Measurements from ENCODE around the gene BRIP1. TPM values are rescaled to one million over a fixed set of nuclear protein-coding genes. Genes with fewer than 3 reads are reported as not detected.
"Not testable (repeated sequence)": the region's sequence is repeated elsewhere in the genome, so short reads cannot be mapped to it uniquely, and the experiment has no call there.

BRIP1 gene
- total and polyA plus RNA-seq, 9 of the 15 experiments (the other 6 are each of a cell fraction or from before 2014, with no cell fraction given): 2.4 to 17.5 (median 11.2) TPM

DNA sequence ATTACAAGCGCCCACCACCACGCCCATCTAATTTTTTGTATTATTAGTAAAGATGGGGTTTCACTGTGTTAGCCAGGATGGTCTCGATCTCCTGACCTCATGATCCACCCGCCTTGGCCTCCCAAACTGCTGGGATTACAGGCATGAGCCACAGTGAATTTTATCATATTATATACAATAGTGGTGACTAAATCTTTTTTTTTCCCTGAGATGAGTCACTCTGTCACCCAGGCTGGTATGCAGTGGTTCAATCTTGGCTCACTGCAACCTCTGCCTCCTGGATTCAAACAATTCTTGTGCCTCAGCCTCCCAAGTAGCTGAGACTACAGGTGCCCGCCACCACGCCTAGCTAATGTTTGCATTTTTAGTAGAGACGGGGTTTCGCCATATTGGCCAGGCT, 22.5 kb upstream of the BRIP1 start:
- H3K9me1 ChIP-seq (ENCODE audit: control insufficient read depth, insufficient read depth, low read length); FAIRE-seq; H3K4me3 ChIP-seq; POLR2A ChIA-PET; intact Hi-C loops (cut with micrococcal nuclease); in situ Hi-C loops (cut with MboI); H3K79me2 ChIP-seq (ENCODE audit: control insufficient read depth, insufficient read depth, low read length); H3K4me2 ChIP-seq (ENCODE audit: insufficient read depth, low read length); H3K4me1 ChIP-seq (replicated peaks in 1 of 2; ENCODE audit: control insufficient read depth in 2 of 2, insufficient read depth in 2 of 2, low read length in 2 of 2); H3K27ac ChIP-seq (ENCODE audit: extremely low read depth, low read depth, low read length); H3K9me3 ChIP-seq (replicated peaks; ENCODE audit: control insufficient read depth, insufficient read depth, low read depth, low read length); H3K9ac ChIP-seq (ENCODE audit: insufficient read depth in 1 of 2, low read depth in 2 of 2, low read length in 2 of 2); H2AFZ ChIP-seq (ENCODE audit: low read depth, low read length); DNase-seq (ENCODE audit: extremely low read depth in 1 of 4, low spot score in 3 of 4); CTCF ChIA-PET (ENCODE audit: low intra/inter-chr PET ratio); ATAC-seq; H3K27me3 ChIP-seq (ENCODE audit: control insufficient read depth in 2 of 2, insufficient read depth in 2 of 2, low read length in 2 of 2); BruUV-seq (replicated peaks); H4K20me1 ChIP-seq (replicated peaks; ENCODE audit: control insufficient read depth, insufficient read depth, low read length): not testable (repeated sequence)
- H3K36me3 ChIP-seq (ENCODE audit: control insufficient read depth, insufficient read depth, low read length): peaks cover 64% of the 10 kb centered on the region; the same call in 1 of the 3 replicates
- WGBS (ENCODE audit: insufficient coverage, low coverage, missing lambda C conversion rate): 95% methylated on average over 8 of the region's 8 CpGs
- TF ChIP-seq, protein P1, sequence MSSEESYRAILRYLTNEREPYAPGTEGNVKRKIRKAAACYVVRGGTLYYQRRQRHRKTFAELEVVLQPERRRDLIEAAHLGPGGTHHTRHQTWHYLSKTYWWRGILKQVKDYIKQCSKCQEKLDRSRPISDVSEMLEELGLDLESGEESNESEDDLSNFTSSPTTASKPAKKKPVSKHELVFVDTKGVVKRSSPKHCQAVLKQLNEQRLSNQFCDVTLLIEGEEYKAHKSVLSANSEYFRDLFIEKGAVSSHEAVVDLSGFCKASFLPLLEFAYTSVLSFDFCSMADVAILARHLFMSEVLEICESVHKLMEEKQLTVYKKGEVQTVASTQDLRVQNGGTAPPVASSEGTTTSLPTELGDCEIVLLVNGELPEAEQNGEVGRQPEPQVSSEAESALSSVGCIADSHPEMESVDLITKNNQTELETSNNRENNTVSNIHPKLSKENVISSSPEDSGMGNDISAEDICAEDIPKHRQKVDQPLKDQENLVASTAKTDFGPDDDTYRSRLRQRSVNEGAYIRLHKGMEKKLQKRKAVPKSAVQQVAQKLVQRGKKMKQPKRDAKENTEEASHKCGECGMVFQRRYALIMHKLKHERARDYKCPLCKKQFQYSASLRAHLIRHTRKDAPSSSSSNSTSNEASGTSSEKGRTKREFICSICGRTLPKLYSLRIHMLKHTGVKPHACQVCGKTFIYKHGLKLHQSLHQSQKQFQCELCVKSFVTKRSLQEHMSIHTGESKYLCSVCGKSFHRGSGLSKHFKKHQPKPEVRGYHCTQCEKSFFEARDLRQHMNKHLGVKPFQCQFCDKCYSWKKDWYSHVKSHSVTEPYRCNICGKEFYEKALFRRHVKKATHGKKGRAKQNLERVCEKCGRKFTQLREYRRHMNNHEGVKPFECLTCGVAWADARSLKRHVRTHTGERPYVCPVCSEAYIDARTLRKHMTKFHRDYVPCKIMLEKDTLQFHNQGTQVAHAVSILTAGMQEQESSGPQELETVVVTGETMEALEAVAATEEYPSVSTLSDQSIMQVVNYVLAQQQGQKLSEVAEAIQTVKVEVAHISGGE (CRISPR knock-in tag; IDR thresholded peaks at IDR 0.05): peak in 1 of 3 experiments; percentile 76; a peak in 2 of 6 replicates
